K562 (cell line): Measurements from ENCODE around the gene ENO2. TPM values are rescaled to one million over a fixed set of nuclear protein-coding genes. Genes with fewer than 3 reads are reported as not detected.

ENCODE experiments used
- ATAC-seq: fragments of 200-7000 bp; cut with Tn5 transposase; 3 replicates; pipeline ENCODE4 v1.9.1; 2020; ENCODE audit warnings: moderate library complexity
- BruUV-seq: library from RNA; stranded (reverse); fragments of 400-500 nt; replicated peaks from 2 replicates; lab custom pipeline; 2021; lab: Mats Ljungman, UMichigan
- CTCF ChIA-PET: fragments of 300-600 bp; formaldehyde crosslinking; extraction: SDS; loops from one replicate; lab custom pipeline; 2021; ENCODE audit warnings: low intra/inter-chr PET ratio; lab: Yijun Ruan, JAX
- POLR2A ChIA-PET: fragments of 300-600, 350-650 bp; sonication (Branson Sonifier 250); formaldehyde crosslinking; extraction: SDS; loops from one replicate; lab custom pipeline; 2021; ENCODE audit warnings: antibody characterized with exemption, inconsistent platforms; lab: Yijun Ruan, JAX
- DNase-seq, 4 experiments: peaks; one replicate each; pipeline versions ENCODE4 v3.0.0 to v3.0.0-alpha.2; 2011 to 2018; ENCODE audit warnings: low spot score in 3 of 4, mixed read lengths in 3 of 4; ENCODE audit errors: extremely low read depth in 1 of 4
- FAIRE-seq: peaks from 2 replicates; lab custom pipeline; 2011; peaks lifted over from hg19 to GRCh38; lab: Jason Lieb, UNC
- H2AFZ ChIP-seq: 2 replicates; pipeline ENCODE4 v1.6.0; 2011; ENCODE audit warnings: low read depth, low read length, control low read depth, inconsistent platforms
- H3K27ac ChIP-seq: fragments of 200-600 bp; 3 replicates; pipeline ENCODE4 v1.8.0; 2011; ENCODE audit warnings: low read depth, mild to moderate bottlenecking, control low read depth, inconsistent platforms, low read length, moderate library complexity, mixed read lengths; ENCODE audit errors: extremely low read depth
- H3K27me3 ChIP-seq, 2 experiments: fragments of 300-600 bp in 1 of 2; 2 replicates in 1 of 2; 3 replicates in 1 of 2; pipeline versions ENCODE4 v1.6.0 to v1.8.0; 2011; ENCODE audit warnings: inconsistent platforms in 2 of 2, low read length in 2 of 2, mild to moderate bottlenecking in 1 of 2, mixed read lengths in 1 of 2, moderate library complexity in 1 of 2; ENCODE audit not compliant: control insufficient read depth in 2 of 2, insufficient read depth in 2 of 2
- H3K36me3 ChIP-seq: fragments of 300-600 bp; 3 replicates; pipeline ENCODE4 v1.8.0; 2011; ENCODE audit warnings: mild to moderate bottlenecking, low read length, inconsistent platforms; ENCODE audit not compliant: control insufficient read depth, insufficient read depth
- H3K4me1 ChIP-seq, 2 experiments: fragments of 200-600 bp in 1 of 2; replicated peaks in 1 of 2; 2 replicates in 1 of 2; 3 replicates in 1 of 2; pipeline versions ENCODE4 v1.5.1 to v1.8.0; 2011; ENCODE audit warnings: inconsistent platforms in 2 of 2, low read length in 2 of 2, mild to moderate bottlenecking in 1 of 2, mixed read lengths in 1 of 2, moderate library complexity in 1 of 2; ENCODE audit not compliant: control insufficient read depth in 2 of 2, insufficient read depth in 2 of 2
- H3K4me2 ChIP-seq: 2 replicates; pipeline ENCODE4 v1.6.1; 2011; ENCODE audit warnings: low read length, control low read depth, inconsistent platforms, mixed read lengths; ENCODE audit not compliant: insufficient read depth
- H3K4me3 ChIP-seq: fragments of 200-600 bp; sonication (generic), shearing (Covaris generic); 2 replicates; pipeline ENCODE4 v1.5.1; 2016; ENCODE audit warnings: control low read depth, inconsistent platforms
- H3K79me2 ChIP-seq: fragments of 200-600 bp; 3 replicates; pipeline ENCODE4 v1.8.0; 2011; ENCODE audit warnings: low read length, inconsistent platforms; ENCODE audit not compliant: control insufficient read depth, insufficient read depth
- H3K9ac ChIP-seq, 2 experiments: 2 replicates each; pipeline versions ENCODE4 v1.6.0 to v1.6.1; 2011; ENCODE audit warnings: low read depth in 2 of 2, low read length in 2 of 2, control low read depth in 1 of 2, inconsistent platforms in 1 of 2, mild to moderate bottlenecking in 1 of 2, mixed read lengths in 1 of 2; ENCODE audit not compliant: insufficient read depth in 1 of 2
- H3K9me1 ChIP-seq: one replicate; pipeline ENCODE4 v1.6.0; 2011; ENCODE audit warnings: inconsistent platforms, mild to moderate bottlenecking, low read length, moderate library complexity; ENCODE audit not compliant: control insufficient read depth, insufficient read depth
- H3K9me3 ChIP-seq: replicated peaks from 2 replicates; pipeline ENCODE4 v1.5.1; 2011; ENCODE audit warnings: low read depth, low read length, inconsistent platforms; ENCODE audit not compliant: control insufficient read depth, insufficient read depth
- H4K20me1 ChIP-seq: replicated peaks from 2 replicates; pipeline ENCODE4 v1.6.1; 2011; ENCODE audit warnings: low read length, inconsistent platforms, mixed read lengths; ENCODE audit not compliant: control insufficient read depth, insufficient read depth
- BRD9 ChIP-seq: fragments of 450-650 bp; IDR thresholded peaks from 2 replicates; pipeline ENCODE4 v1.6.1; 2018; ENCODE audit warnings: low read depth; ENCODE audit not compliant: partially characterized antibody
- CHD4 ChIP-seq: fragments of 200-600 bp; sonication (generic); IDR thresholded peaks from 3 replicates; pipeline ENCODE4 v1.6.1; 2012; ENCODE audit warnings: low read depth, mild to moderate bottlenecking, mixed read lengths, low read length, inconsistent platforms; ENCODE audit not compliant: insufficient read depth, insufficient replicate concordance, poor library complexity, severe bottlenecking
- IRF9 ChIP-seq: fragments of 450-650 bp; IDR thresholded peaks from 2 replicates; pipeline ENCODE4 v1.6.1; 2016; ENCODE audit warnings: missing biosample characterization, missing genetic modification characterization
- RB1 ChIP-seq: fragments of 450-650 bp; IDR thresholded peaks from 2 replicates; pipeline ENCODE4 v1.6.1; 2017; ENCODE audit warnings: low read depth, mild to moderate bottlenecking
- RBM34 ChIP-seq: fragments of 200-400 bp; formaldehyde crosslinking; IDR thresholded peaks from 2 replicates; pipeline ENCODE4 v1.6.1; 2018; ENCODE audit warnings: low read length, borderline replicate concordance; ENCODE audit not compliant: insufficient read depth
- SMARCC2 ChIP-seq: fragments of 450-650 bp; IDR thresholded peaks from 2 replicates; pipeline ENCODE4 v1.6.1; 2017; ENCODE audit warnings: antibody characterized with exemption, moderate library complexity, mild to moderate bottlenecking, low read depth
- ZNF274 ChIP-seq: IDR thresholded peaks from 2 replicates; pipeline ENCODE4 v1.6.1; 2011; ENCODE audit warnings: low read depth, mild to moderate bottlenecking, low read length, moderate library complexity, borderline replicate concordance
- ZNF707 ChIP-seq: fragments of 250-450 bp; sonication (Bioruptor Pico); conservative IDR thresholded peaks from 2 replicates; pipeline ENCODE4 v1.8.0; 2022; ENCODE audit warnings: inconsistent platforms, mild to moderate bottlenecking, moderate library complexity
- ZNF780A ChIP-seq: fragments of 250-450 bp; sonication (Bioruptor Pico); IDR thresholded peaks from 2 replicates; pipeline ENCODE4 v1.5.0; 2021; ENCODE audit warnings: mild to moderate bottlenecking
- WGBS: fragments of 100-300 bp; shearing (Covaris generic); methylation state at CpG from one replicate; pipeline ENCODE4 v1.1.6; 2016; ENCODE audit warnings: low coverage, mixed read lengths; ENCODE audit not compliant: insufficient coverage; ENCODE audit errors: missing lambda C conversion rate; 5-methylcytosine and 5-hydroxymethylcytosine counted together
- in situ Hi-C: fragments of 300-500 bp; cut with MboI; formaldehyde crosslinking; loops from 4 replicates; pipeline ENCODE4 v1.15.0; 2018; ENCODE audit warnings: inconsistent platforms, mixed read lengths
- intact Hi-C: fragments of 100-400 bp; cut with micrococcal nuclease; formaldehyde crosslinking; loops from 2 replicates; pipeline ENCODE4 v1.14.2; 2022
- polyA plus RNA-seq, 8 experiments: library from polyadenylated mRNA; depleted of rRNA in 4 of 8; stranded (reverse) in 5 of 8; unstranded in 3 of 8; fragments of >200 nt; fragmentation: Nextera tagmentation in 2 of 8; fragmentation: Illumina TruSeq in 1 of 8; extraction: Ambion mirVana in 2 of 8; extraction: Trizol in 1 of 8; gene quantifications; 2 replicates each; pipeline versions ENCODE4 v1.2.1 to v1.2.3, GENCODE V29; 2011 to 2014; ENCODE audit warnings: inconsistent platforms in 1 of 8, missing spikeins in 1 of 8
- total RNA-seq, 7 experiments: library from RNA; depleted of rRNA in 6 of 7; stranded (reverse); fragments of >200 nt in 6 of 7; fragmentation: Illumina TruSeq in 2 of 7; extraction: Trizol in 2 of 7; gene quantifications; 2 replicates each; pipeline versions ENCODE4 v1.2.1 to v1.2.3, GENCODE V29; 2011 to 2021; ENCODE audit warnings: low replicate concordance in 1 of 7

The ENO2 gene
- total and polyA plus RNA-seq, 9 of the 15 experiments (the other 6 are each of a cell fraction or from before 2014, with no cell fraction given) = 10.9 to 43.3 (median 21.0) TPM

GRCh38 chr12:6934110-6934509, 19.7 kb downstream of the ENO2 start:
- no peak for FAIRE-seq
- Histone ChIP-seq H3K27me3 (no peaks in the 10 kb centered on the region), H3K9me3 (no peaks in the 10 kb centered on the region), H3K4me2 (no peak overlapping the region), H3K4me3 (no peak overlapping the region), H2AFZ (no peak overlapping the region), H3K9me1 (no peaks in the 10 kb centered on the region), H3K4me1 (peaks cover 33 to 51% of the 10 kb centered on the region in 2 experiments; a peak in 4 of 5 replicates), H4K20me1 (no peaks in the 10 kb centered on the region), H3K9ac (peak overlapping the region in 1 of 2 experiments; percentile 60; a peak in 1 of 4 replicates), H3K79me2 (peaks cover 41% of the 10 kb centered on the region), H3K27ac (no peak overlapping the region), H3K36me3 (peaks cover 57% of the 10 kb centered on the region; the same call in 2 of the 3 replicates)
- ATAC-seq = no peak
- no peak for DNase-seq
- in situ Hi-C loops (no loop called here), intact Hi-C loops (no loop called here)
- ChIA-PET CTCF (no interaction called here), POLR2A (interaction anchor here (0.6 to 8.1 kb wide), 5 partner anchors 8 to 350 kb away, joined by 3 to 61 read pairs (median 5); partner anchors contain the start of genes C12orf57 and RNU7-1)
- TF ChIP-seq RBM34 (no peak), BRD9 (no peak), CHD4 (no peak), ZNF274 (no peak), RB1 (no peak), ZNF707 (CRISPR knock-in tag) (no peak), IRF9 (no peak), ZNF780A (CRISPR knock-in tag) (no peak), SMARCC2 (no peak)
- no CpG with 5 or more reads among the region's 8 CpGs for WGBS
- BruUV-seq = no TSS peak
